ENCODE data around the gene DDX31.

Gene DDX31

DNA sequence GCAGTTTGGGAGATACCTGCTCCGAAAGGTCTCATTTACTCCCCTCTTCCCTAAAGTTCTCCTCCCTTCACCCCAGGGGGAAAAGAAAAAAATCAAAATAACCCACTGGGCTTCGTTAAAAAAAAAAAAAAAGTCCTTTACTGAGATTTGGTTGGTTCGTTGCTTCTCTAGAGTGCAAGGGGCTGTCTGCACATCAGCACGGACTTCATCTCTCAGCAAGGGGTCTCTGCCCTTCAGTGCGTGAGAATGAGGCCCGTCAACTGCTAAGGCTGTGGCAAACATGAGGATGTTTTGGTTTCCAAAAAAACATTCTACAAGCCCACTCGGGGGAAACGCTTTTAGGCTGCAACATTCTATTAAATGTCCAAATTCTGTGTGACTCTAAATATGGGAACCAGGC lies 77.3 kb downstream of the DDX31 start:
- ChIA-PET CTCF (no interaction called here), POLR2A (no interaction called here)
- DNase-seq (ENCODE audit: extremely low spot score): no peak
- TF ChIP-seq, protein P1, sequence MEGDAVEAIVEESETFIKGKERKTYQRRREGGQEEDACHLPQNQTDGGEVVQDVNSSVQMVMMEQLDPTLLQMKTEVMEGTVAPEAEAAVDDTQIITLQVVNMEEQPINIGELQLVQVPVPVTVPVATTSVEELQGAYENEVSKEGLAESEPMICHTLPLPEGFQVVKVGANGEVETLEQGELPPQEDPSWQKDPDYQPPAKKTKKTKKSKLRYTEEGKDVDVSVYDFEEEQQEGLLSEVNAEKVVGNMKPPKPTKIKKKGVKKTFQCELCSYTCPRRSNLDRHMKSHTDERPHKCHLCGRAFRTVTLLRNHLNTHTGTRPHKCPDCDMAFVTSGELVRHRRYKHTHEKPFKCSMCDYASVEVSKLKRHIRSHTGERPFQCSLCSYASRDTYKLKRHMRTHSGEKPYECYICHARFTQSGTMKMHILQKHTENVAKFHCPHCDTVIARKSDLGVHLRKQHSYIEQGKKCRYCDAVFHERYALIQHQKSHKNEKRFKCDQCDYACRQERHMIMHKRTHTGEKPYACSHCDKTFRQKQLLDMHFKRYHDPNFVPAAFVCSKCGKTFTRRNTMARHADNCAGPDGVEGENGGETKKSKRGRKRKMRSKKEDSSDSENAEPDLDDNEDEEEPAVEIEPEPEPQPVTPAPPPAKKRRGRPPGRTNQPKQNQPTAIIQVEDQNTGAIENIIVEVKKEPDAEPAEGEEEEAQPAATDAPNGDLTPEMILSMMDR (IDR thresholded peaks at IDR 0.05; ENCODE audit: control extremely low read depth, extremely low read depth, low read depth, missing control alignments): no peak

GRCh38 chr9:132591751-132592314 lies 78.0 kb downstream of the DDX31 start:
- CTCF ChIA-PET: no interaction called here
- no peak for DNase-seq (ENCODE audit: extremely low spot score)
- POLR2A ChIA-PET: no interaction called here
- TF ChIP-seq, protein P1 (IDR thresholded peaks at IDR 0.05; ENCODE audit: control extremely low read depth, extremely low read depth, low read depth, missing control alignments): no peak

- ChIA-PET POLR2A (no interaction called here), CTCF (interaction anchor here (1.0 kb wide), 1 partner anchor 17 kb away, joined by 4 read pairs; no protein-coding TSS in a partner anchor)
- TF ChIP-seq, protein P1 (IDR thresholded peaks at IDR 0.05; ENCODE audit: control extremely low read depth, extremely low read depth, low read depth, missing control alignments): no peak
- no peak for DNase-seq (ENCODE audit: extremely low spot score)
Measured at GRCh38 chr9:132591244-132591643, 78.5 kb downstream of the DDX31 start.

DNA sequence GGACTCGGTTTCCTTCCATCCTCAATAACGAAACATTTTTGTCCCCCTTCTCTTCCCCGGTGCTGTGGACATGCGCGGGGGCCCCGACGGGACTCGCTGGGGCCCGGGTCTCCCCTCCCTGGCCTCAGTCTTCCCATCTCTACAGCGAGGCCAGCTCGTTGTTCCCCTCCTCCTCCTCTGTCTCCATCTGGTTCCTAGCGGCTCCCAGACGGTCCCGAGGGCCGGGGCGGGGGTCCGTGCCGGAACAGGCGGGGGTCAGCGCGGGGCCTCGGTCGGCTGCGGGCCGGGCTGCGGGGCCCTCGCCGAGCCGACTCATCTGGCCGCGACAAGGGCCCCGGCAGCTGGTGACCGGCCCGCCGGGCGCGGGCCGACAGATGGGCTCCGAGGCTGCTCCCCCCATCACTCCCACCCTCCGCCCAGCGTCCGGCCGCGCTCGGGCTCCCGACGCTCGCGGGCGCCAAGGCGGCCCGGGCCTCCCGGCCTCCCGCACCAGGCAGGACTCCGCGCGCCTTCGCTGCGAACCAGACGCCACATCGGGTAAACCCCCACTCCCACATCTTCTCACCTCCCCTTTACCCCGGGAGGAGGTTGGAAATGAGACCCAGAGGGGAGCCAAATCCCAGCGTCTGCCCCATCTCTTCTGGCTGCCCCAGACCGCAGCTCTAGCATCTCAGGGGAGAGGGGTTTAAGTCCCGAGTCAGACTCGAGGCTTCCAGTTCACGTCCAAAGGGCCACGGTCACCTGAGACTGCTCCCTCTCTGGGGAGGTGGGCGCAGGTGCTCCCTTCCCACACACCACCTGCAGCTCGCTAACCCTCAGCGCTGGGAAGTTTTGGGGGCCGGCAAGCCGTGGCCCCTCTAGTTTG lies 79.2 kb downstream of the DDX31 start:
- ChIA-PET CTCF (interaction anchor here (1.0 kb wide), 1 partner anchor 16 kb away, joined by 4 read pairs; no protein-coding TSS in a partner anchor), POLR2A (no interaction called here)
- TF ChIP-seq, protein P1 (IDR thresholded peaks at IDR 0.05; ENCODE audit: control extremely low read depth, extremely low read depth, low read depth, missing control alignments): no peak
- DNase-seq (ENCODE audit: extremely low spot score): no peak

- TF ChIP-seq, protein P1 (IDR thresholded peaks at IDR 0.05; ENCODE audit: control extremely low read depth, extremely low read depth, low read depth, missing control alignments): no peak
- POLR2A ChIA-PET: no interaction called here
- DNase-seq (ENCODE audit: extremely low spot score): no peak
- CTCF ChIA-PET: no interaction called here
Measured at GRCh38 chr9:132590037-132590317, 79.8 kb downstream of the DDX31 start.

DNA sequence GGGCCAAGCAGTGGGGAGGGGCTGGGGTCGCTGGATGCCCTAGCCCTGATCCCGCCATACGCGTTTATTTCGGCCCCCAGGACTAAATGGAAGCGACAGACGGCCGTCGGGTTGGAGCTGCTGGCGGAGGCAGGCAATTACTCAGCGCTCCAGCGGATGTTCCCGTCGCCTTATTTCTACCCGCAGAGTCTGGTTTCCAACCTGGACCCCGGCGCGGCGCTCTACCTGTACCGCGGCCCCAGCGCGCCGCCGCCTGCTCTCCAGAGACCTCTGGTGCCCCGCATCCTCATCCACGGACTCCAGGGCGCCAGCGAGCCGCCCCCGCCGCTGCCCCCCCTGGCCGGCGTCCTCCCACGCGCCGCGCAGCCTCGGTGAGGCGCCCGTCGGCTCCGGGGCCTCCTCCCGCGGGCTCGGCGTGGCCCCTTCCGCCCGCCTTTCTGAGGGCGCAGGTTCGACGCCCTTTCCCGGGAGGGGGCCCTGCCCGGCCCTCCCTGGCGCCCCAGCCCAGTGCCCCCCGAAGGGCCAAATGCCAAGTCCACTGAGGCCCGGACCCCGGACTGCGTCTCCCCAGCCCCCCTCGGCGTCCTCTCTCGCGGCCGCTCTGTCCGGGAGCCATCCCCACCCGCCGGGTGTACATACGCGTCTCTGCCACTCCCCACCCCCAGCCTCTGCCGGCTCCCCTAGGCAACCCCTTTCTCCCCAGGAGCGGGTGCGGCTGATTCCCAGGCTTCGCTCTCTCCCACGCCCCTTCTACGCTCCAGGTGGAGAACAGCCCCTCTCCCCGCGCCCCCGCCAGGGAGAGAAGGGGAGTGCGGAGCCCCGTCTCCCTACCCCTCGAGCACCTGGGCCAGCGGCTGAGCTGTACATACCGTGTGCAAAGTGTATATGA lies 80.4 kb downstream of the DDX31 start:
- no peak for DNase-seq (ENCODE audit: extremely low spot score)

More for the DNA sequence above, 80.4 kb downstream of the DDX31 start:
- ChIA-PET CTCF (no interaction called here), POLR2A (no interaction called here)
- TF ChIP-seq, protein P1 (IDR thresholded peaks at IDR 0.05; ENCODE audit: control extremely low read depth, extremely low read depth, low read depth, missing control alignments): no peak

Measured in GM10248 (cell line).